Fibroblast of skin of scalp (primary cell): ENCODE results near the gene NAGS.
"Not testable (repeated sequence)": the region's sequence is repeated elsewhere in the genome, so short reads cannot be mapped to it uniquely, and the experiment has no call there.

ENCODE experiments used
- DNase-seq: peaks from one replicate; pipeline ENCODE4 v3.0.0-alpha.2; 2013

NAGS gene

DNA sequence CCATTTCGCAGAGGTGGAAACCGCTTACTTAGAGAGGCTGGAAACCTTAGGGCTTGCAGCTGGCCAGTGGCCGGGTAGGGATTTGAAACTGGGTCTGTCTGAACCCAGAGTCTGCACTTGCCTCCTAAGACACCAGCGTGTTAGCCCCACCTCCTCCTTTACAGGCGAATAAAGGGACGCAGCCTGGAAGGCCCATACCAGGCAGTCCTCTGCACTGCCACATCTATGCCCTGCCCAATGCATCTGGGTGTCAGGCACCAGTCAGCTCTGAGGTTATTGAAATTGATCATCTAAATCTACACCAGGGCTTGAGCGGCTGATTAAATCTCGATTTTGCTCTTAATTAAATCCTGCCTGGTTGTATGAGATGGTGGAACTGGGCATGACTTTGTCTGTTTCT, 19.9 kb upstream of the NAGS start:
- no peak for DNase-seq

DNA sequence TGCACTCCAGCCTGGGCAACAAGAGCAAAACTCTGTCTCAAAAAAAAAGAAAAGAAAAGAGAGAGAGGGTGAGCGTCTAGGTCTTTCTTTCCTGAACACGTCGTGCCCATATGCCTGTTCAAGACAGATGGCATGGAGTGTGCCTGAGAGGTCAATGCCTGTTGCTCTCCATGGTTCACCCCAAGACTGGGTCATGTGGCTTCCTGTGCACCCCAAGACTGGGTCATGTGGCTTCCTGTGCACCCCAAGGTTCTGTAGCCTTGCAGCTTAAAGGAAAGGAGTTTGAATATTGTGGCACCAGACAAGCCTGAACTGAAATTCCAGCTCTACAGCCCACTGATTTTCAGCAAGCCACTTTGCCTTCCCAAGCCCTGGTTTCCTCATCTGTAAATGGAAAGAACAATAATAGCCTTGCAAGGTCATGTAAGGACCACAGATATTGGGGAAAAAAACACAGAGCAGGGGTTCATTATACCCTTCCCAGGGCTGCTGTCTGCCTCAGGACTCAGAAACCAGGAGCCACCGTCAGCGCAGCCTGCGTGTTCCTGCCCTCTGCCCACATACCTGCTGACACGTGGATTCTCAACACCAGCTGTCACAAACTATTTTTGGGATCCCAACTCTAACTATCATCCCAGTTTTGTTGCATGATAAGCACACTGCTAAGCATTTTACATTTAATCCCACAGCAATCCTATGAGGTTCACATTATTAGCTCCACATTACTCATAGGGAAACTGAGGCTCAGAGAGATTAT, 18.0 kb upstream of the NAGS start:
- no peak for DNase-seq

DNA sequence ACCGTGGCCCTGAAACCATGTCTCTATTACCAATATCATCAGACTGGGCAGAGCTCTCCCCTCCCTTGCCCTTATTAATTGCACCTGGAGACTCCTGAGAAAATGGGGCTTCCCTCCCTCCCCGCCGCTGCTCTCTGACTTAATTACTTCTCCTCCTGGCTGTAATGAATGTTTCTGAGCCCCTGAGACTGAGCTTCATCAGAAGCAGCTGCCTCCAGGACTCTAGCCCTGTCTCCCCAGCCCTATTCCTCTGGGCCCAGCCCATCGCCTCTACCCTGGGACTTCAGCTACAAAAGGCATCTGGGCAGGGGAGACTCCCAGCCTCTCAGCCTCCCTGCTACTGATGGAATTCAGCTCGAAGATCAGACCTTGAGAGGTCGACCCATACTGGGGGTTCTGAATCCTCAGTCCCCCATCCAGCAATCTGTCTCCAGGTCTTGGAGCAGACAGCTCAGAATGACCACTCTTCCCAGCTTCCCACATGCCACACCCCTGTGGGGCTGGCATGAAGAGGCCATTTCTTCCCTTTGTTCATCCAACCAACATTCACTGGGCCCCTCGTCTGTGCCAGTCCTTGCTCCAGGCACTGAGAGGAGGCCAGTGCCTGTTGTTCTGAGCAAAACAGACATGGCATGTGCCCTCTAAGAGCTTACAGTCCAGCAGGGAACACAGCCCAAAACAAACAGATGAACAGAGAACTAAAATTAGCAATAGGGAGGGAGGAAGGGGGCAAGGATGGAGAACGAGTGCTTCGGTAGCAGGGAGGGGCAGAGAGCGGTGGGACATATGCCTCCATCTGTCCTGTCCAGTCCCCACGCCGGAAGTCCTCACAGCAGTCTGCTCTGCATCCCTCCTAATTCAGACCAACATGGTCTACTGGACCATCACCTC, 17.0 kb upstream of the NAGS start:
- no peak for DNase-seq

DNA sequence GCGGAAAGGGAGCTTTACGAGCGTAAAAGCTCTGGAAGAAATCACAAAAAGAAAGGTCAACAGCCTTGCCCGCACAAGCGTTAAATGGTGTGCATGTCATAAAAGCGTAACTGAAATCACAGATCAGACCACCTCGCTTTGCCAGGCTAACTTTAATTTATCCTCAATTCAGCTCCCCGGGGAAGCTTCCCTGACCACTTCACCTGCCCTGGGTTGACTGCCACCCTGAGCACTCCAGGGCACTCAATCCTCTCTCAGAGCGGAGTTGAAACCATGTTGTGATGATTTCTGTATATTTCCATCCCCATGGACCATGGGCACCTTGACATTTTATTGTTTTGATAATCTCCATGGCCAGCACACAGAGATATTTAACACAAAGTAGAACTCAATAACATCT, 16.1 kb upstream of the NAGS start:
- no peak for DNase-seq

DNA sequence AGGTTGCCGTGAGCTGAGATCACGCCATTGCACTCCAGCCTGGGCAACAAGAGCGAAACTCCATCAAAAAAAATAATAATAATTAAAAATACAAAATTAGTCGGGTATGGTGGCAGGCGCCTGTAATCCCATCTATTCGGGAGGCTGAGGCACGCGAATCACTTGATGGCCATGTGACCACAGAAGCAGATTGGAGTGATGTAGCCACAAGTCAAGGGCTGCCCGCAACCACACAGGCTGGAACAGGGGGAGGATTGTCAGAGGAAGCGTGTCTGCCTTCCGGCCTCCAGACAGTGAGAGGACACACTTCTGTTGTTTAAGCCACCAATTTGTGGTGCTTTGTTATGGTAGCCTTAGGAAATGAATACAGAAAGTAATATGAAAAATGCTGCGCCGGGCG, 11.8 kb upstream of the NAGS start:
- DNase-seq: no peak

DNA sequence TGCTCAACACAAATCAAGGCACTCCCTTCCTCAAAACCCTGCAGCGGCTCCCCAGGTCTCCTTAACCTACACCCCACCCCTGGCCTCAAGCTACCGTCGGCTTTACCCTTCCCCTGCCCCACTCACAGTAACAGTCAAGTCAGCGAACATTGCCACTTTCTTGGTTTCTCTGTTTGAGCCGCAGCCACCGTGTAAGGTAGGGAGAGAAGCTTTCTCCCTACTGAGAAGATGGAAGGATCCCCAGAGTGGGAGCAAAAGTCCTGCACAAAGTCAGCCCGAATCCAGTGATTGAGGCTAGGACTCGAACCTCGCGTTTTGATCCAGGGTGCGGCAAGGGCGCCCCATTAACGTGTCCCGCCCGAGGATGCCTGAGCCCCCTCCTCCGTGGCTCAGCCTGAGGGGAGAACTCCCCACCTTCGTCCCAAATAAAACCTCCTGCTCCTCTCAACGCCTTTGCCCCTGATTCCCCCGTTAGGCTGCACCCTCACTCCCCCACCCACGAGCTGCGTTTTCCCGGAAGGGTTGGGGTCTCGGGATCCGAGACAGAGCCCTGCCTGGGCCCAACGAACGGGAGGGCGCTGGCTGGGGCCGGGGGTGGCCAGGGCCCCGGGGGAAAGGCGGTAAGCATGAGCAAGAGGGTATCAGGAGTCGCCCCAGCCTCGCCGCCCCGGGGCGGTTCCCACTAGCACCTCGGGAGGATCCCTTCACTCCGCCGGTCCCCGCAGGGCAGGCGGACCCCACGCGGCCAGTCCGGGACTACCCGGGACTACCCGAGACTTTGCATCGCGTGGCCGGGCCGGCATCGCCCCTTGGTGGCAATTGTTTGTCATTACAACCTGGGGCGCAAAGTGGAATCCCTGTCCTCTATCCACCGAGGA, 9.9 kb upstream of the NAGS start:
- DNase-seq: peak; percentile 71

DNA sequence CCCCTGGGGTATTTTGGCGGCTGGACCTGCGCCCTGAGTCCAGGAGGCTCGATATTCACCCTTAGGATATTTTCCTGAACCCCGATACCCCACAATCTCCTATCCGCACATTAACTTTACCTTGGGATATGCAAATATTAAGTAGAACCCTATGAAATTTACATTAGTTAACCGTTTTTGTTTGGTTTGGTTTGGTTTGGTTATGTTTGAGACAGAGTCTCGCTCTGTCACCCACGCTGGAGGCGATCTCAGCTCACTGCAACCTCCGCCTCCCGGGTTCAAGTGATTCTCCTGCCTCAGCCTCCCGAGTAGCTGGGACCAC, 9.3 kb upstream of the NAGS start:
- no peak for DNase-seq

DNA sequence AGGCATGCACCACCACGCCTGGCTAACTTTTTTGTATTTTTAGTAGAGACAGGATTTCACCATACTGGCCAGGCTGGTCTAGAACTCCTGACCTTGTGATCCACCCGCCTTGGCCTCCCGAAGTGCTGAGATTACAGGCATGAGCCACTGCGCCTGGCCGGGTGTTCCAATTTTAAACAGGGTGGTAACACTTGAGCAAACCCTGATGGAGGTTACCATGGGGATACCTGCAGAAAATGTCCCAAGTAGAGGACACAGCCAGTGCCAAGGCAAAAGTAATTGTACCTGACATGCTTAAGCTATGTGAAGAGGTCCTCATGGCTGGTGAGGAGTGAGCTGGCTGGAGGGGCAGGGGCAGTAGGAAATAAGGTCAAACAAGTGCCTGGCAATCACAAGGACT, 7.2 kb upstream of the NAGS start:
- DNase-seq: not testable (repeated sequence)

DNA sequence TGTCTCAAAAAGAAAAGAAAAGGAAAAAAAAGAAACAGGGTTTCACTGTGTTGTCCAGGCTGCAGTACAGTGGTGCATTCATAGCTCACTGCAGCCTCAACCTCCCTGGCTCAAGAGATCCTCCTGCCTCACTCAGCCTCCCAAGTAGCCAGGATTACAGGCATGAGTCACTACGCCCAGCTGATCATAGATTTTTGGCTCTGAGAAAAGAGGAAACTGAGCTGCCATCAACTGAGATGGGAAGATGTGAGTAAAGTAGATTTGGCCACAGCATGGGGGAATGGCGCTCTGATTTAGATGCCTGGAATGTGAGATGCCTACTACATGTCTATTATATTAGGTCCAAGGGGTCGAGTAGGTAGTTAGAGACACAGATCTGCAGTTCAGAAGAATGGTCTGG, 5.9 kb upstream of the NAGS start:
- DNase-seq: peak; percentile 72

DNA sequence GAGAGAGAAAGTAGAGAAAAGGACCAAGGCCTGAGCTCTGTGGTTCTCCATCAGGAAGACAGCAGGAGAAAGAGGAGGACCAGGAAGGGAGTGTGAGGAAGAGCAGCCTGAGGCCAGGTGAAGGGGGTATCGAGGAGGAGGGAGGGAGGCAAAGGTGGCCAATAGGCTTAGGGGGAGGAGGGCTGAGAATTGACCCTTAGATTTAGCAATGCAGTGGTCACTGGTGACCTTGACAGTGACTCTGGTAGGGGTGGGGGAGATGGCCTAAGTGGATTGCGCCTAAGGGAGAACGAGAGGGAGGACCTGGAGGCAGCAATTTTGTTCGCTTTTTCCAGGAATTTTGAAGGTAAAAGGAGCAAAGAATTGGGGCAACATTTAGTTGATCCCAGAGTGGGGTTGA, 5.4 kb upstream of the NAGS start:
- DNase-seq: no peak

DNA sequence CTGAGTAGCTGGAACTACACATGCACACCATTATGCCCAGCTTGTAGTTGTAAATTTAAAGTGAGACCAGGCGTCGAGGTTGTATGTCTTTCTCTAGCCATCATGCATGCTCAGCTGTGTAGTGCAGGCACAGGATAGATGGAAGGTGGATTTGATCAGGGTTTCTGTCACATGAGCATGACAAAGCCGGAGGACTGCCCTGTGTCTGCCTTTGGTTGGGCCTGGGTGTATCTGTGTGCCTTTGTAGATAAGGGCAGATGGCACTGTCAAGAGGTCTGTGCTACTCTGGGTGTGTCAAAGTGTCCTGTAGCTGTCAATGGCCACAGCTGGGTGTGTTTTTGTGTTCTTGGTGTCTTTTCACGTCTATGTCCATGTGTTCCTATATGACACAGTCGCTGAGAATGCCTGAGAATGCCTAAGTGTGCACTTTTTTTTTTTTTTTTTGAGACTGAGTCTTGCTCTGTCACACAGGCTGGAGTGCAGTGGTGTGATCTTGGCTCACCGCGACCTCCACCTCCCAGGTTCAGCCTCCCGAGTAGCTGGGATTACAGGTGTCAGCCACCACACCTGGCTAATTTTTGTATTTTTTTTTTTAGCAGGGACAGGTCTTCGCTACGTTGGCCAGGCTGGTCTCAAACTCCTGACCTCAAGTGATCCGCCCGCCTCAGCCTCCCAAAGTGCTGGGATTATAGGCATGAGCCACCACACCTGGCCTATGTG, 4.1 kb upstream of the NAGS start:
- DNase-seq: no peak

DNA sequence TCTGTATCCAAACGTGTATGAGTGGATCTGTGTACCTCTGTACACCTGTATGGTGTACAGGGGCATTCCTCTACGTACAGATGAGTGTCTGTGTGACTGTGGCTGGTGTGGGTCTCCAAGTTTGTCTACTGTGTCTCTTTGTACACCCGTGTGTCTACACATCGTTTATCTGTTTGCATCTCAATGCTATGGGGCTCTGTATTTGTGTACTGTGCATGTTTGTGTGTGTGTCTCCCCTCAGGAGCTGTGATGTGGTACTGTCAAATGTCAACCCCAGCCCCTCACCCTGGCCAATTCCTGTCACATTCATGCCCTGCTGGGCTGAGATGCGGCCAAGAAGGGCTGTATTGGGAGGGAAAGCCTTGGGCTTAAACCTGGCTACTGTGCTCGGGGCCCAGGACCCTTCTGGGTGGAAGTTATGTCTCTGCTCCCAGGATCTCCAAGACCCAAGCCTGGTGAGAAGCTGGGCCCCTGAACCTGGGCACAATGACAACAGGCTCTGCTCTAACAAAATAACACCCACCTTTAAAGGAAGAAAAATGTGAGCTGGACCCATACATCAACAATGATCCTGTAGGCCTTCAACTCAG, 3.5 kb upstream of the NAGS start:
- no peak for DNase-seq

DNA sequence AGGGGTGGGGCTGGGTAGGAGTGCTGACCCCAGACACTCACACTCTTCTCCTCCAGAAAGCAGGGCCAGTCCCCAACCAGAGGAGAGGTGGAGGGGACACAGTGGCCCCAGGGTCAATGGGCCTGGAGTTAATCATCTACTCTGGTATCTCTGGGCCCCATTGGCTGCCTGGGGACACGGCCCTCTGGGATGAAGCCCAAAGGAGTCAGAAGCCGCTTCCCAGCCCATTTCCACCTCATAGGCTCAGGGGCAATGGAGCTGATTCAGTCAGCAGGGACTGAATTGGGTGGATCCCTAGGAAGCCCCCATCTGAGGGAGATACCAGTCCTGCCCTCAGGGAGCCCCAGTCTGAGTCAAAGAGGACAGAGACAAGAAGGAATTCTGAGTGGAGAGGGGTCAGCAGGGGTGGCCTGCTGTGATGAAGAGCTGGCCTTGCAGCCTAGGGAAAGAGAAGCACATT, 2.9 kb upstream of the NAGS start:
- DNase-seq: no peak

DNA sequence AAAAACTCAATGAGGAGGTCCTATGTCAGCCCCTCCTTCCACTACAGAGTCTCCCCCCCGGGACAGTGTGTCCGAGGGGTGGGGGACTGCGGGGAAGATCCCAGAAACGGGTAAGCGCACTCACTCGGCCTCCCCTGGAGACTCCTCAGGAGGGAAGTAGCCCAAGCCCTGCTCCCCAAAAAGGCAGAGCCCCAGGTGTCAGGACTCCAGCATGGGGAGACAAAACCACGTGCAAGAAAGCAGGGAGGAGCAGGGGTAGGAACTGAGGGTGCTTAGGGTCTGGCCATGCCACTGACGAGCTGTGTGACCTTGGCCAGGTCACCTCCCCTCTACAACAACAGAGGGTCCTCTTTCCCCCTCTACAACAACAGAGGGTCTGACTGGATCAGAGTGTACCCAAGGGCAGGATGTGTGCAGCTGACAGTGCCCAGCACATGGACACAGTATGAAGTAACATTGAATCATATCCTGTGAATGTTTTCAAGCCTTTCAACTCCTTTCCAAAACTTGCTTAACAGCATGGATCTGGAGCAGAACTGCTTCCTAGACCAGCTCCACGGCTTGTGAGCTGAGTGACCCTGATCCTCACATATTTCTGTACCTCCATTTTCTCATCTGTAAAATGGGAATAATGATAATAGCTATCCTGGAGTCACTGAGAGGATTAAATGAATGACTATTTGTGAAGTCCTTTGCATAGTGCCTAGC, 2.1 kb upstream of the NAGS start:
- DNase-seq: peak; percentile 72

DNA sequence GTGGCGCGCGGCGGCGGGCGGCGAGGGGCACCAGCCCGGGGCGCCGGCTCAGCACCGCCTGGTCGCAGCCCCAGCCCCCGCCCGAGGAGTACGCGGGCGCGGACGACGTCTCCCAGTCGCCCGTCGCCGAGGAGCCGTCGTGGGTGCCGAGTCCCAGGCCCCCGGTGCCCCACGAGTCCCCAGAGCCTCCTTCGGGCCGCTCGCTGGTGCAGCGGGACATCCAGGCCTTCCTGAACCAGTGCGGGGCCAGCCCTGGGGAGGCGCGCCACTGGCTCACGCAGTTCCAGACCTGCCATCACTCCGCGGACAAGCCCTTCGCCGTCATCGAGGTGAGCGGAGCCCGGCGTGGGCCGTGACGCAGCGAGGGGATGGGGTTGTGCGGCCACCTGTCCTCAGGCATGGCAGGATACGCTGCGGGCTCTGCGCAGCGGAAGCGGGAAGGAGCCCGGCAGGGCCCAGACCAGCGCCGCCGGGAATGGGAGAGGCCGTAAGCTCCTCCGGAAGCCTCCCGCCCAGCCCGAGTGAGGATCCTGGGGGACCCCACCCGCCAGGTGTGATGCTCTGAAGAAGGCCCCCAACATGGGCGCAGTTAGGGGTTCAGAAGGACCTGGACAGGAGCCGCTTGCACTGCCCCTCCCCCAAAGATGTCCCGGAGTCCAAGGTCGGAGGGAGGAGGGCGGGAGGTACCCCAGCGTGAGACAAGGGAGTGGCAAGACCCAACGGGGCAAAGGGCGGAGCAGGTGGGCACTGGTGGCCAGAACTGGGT, 522 bp downstream of the NAGS start:
- DNase-seq: no peak

DNA sequence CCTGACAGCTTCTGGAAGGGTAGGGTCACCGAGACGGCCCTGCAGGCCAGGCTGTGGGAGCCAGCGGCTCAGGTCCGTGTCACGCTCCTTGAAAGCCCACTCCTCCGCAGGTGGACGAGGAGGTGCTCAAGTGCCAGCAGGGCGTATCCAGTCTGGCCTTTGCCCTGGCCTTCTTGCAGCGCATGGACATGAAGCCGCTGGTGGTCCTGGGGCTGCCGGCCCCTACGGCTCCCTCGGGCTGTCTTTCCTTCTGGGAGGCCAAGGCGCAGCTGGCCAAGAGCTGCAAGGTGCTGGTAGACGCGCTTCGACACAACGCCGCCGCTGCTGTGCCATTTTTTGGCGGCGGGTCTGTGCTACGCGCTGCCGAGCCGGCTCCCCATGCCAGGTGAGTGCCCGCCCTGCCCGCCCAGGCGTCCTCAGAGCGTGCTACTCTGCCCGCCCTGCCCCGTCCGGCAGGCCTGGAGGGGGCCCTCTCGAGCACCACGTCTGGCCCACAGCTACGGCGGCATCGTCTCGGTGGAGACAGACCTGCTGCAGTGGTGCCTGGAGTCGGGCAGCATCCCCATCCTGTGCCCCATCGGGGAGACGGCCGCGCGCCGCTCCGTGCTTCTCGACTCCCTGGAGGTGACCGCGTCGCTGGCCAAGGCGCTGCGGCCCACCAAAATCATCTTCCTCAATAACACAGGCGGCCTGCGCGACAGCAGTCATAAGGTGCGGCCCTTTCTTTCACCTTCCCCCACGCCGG, 1.3 kb downstream of the NAGS start:
- no peak for DNase-seq

DNA sequence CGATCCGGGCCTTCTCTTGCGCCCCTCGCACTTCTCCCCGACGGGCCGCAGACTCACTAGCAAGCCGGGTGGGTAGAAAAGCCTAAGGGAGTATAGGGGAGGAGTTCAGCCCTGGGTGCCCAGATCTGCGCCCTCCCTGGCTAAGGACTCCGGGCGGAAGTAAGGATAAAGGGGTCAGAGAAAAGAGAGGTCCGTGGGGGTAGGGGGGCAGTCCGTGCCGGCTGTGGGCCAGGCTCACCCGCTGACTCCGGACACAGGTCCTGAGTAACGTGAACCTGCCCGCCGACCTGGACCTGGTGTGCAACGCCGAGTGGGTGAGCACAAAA, 1.8 kb downstream of the NAGS start:
- DNase-seq: no peak

DNA sequence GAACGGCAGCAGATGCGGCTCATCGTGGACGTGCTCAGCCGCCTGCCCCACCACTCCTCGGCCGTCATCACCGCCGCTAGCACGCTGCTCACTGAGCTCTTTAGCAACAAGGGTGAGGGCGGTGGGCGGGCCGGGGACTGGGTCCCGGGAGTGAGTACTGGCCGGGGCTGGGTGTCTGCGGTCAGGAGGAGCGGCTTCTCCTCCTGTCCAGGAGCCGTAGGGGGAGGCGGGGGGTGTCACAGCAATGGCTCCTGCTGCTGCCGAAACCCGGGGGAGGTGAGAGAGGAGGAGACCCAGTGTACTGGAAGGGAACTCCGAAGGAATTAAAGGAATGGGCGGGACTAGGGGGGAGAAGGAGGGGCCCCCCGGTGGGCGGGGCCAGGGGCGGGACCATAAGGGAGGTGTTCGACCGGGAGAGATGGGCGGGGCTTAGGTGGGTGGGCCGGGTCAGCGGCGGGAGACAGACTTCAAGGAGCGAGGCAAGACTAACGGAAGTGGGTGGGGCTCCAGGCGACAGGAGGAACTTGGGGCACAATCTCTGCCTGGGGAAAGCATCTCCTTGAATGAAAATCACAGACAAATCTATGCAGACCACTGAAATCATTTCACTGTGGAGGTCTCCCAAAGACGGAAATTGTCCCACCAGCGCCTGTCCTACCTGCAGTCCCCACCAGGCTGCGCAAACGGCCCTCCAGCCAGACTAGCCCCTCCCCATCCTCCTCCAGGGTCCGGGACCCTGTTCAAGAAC, 2.4 kb downstream of the NAGS start:
- DNase-seq: peak; percentile 96
